ENCODE results near the gene MICU2. TPM values are rescaled to one million over a fixed set of nuclear protein-coding genes. Genes with fewer than 3 reads are reported as not detected.
"Not testable (repeated sequence)": the region's sequence is repeated elsewhere in the genome, so short reads cannot be mapped to it uniquely, and the experiment has no call there.

MICU2 gene
- total RNA-seq, 1 experiment from 2014 or later, result 41.4 TPM

DNA sequence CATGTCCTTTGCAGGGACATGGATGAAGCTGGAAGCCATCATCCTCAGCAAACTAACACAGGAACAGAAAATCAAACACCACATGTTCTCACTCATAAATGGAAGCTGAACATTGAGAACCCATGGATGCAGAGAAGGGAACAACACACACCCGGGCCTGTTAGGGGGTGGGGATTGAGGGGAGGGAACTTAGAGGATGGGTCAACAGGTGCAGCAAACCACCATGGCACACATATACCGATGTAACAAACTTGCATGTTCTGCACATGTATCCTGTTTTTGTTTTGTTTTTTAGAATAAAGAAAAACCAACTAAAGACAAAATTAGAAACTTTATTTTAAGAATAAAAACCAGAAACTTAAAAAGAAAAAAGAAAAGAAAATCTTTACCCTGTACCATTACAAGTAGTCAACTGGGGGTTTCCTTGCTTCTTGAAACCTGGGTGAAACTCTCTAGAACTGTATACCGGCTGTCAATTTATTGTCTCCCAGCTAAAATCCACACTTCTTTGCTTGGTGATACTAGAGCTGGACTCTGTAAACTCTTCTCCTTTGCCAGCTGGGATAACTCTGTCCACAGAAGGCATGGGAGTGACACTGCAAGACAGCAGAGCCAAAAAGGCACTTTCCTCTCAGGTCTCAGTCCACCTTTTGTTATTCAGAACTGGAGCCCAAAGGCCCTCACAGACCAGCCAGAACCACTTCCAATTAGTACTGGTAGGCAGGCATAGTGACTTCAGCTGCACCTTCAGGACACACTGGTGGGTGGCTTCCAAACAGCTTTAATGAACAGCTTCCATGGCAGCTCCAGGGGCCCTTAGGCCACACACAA lies 9.0 kb downstream of the MICU2 start:
- DNase-seq (ENCODE audit: low spot score), result no peak

DNA sequence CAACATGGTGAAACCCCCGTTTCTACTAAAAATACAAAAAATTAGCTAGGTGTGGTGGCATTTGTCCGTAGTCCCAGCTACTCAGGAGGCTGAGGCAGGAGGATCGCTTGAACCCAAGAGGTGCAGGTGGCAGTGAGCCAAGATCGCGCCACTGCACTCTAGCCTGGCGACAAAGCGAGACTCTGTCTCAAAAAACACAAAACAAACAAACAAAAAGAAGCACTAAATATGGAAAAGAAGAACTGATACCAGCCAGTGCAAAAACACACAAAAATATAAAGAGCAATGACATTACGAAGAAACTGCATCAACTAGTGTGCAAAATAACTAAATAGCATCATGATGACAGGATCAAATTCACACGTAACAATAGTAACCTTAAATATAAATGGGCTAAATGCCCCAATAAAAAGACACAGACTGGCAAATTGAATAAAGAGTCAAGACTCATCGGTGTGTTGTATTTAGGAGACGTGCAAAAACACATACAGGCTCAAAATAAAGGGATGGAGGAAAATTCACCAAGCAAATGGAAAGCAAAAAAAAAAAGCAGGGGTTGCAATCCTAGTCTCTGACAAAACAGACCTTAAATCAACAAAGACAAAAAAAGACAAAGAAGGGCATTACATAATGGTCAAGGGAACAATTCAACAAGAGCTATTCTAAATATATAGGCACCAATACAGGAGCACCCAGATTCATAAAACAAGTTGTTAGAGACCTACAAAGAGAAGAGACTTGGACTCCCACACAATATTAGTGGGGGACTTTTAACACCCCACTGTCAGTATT lies 13.1 kb downstream of the MICU2 start:
- DNase-seq (ENCODE audit: low spot score), result not testable (repeated sequence)

DNA sequence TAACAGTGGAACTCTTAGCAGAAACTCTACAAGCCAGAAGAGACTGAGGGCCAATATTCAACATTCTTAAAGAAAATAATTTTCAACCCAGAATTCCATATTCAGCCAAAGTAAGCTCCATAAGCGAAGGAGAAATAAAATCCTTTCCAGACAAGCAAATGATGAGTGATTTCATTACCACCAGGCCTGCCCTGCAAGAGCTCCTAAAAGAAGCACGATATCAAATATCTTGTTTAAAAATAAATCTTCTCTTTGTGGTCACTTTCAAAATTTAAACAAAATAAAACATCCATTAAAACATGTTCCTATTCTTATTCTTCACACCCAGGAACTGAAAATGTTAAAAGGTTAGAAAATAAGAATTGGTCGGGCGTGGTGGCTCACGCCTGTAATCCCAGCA lies 13.7 kb downstream of the MICU2 start:
- no peak for DNase-seq (ENCODE audit: low spot score)

DNA sequence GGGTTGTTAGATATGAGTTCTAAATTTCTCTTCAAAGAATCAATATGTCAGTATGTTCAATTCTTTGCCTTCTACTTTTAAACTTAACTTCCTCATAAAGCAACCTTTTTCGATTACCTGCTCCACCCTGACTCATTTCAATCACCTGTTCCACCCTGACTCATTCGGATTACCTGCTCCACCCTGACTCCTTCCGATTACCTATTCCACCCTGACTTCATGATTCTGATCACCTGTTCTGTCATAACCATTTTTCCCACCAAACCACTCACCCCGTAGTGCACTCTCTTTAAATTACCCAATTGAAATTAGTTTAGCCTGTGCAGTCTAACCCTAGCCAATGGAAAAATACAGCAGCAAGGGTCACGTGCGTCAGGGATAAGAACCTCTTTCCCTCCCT lies 14.5 kb downstream of the MICU2 start:
- DNase-seq (ENCODE audit: low spot score), result not testable (repeated sequence)

- peak; percentile 7 for DNase-seq (ENCODE audit: low spot score)
These were observed 15.6 kb downstream of the MICU2 start for GRCh38 chr13:21588411-21588810.

GRCh38 chr13:21584973-21585592 lies 18.9 kb downstream of the MICU2 start:
- no peak for DNase-seq (ENCODE audit: low spot score)

- DNase-seq (ENCODE audit: low spot score), result no peak
These were observed 20.5 kb downstream of the MICU2 start for GRCh38 chr13:21583478-21583877.

GRCh38 chr13:21580736-21581135 lies 23.2 kb downstream of the MICU2 start:
- DNase-seq (ENCODE audit: low spot score), result no peak

DNA sequence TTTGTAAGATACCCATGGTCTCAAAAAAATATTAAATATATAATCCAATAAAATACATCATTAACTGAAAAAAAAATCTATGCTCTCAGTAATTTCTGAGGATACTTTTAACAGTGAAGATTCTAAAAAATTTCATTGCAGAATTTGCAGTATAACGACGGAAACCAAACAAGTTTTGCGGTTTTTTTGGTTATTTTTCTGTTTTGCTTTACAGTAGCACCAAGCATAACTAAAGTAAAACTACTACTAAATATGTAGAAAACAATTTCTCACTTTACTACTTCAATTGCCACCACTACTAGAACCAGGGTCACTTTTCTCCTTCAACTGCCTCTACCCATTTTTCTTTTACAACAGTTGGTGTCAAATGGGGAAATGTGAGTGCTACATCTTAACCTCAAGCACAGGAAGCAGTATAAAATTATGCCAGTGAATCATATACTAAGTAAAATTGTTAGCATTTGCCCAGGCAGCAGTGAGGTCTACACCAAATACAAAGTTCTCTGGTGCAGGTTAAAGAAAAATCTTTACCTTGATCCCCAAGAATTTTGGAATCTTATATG lies 24.1 kb downstream of the MICU2 start:
- no peak for DNase-seq (ENCODE audit: low spot score)

GRCh38 chr13:21578748-21579147 lies 25.2 kb downstream of the MICU2 start:
- DNase-seq (ENCODE audit: low spot score), result no peak

DNA sequence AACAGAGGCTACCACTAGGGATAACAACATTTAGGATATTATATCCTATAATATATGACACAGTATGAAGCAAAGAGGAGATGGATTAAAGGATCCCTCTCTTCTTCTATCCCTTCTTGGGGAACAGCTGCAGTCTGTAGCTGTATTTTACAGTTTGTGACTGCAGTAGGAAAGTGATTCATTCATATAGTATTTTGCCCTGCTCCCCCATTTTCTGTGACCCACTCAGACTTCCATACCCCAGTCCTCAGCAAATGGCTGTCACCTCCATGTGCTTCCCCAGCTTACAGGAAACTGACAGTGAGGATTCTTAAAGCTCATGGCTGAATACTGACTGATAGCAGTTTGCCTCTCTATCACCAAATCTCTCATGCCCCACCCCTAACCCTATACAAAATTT lies 27.5 kb downstream of the MICU2 start:
- no peak for DNase-seq (ENCODE audit: low spot score)

- DNase-seq (ENCODE audit: low spot score), result no peak
These were observed 29.9 kb downstream of the MICU2 start for GRCh38 chr13:21573920-21574712.

GRCh38 chr13:21569686-21570085 lies 34.3 kb downstream of the MICU2 start:
- DNase-seq (ENCODE audit: low spot score), result no peak

- no peak for DNase-seq (ENCODE audit: low spot score)
These were observed 35.1 kb downstream of the MICU2 start for GRCh38 chr13:21568854-21569253.

DNA sequence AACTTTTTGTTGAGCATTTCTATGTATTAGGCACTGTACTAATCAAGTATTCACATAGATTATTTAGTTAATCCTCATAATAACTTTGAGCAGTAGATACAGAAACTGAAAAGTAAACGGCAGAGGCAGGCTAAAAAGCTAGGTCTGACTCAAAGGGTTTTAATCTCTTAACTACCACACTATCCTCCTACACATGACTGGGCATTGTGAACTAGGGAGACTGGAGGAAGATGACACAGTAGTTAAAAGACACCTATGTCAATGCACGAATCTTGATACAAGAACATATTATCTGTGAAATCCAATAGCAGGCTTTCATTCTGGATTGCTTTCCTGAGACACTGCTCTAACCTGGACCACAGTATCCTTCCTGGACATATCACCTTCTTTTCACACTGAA lies 36.3 kb downstream of the MICU2 start:
- DNase-seq (ENCODE audit: low spot score), result no peak

GRCh38 chr13:21557995-21558394 lies 46.0 kb downstream of the MICU2 start:
- no peak for DNase-seq (ENCODE audit: low spot score)

- DNase-seq (ENCODE audit: low spot score), result no peak
These were observed 47.9 kb downstream of the MICU2 start for GRCh38 chr13:21556051-21556450.

DNA sequence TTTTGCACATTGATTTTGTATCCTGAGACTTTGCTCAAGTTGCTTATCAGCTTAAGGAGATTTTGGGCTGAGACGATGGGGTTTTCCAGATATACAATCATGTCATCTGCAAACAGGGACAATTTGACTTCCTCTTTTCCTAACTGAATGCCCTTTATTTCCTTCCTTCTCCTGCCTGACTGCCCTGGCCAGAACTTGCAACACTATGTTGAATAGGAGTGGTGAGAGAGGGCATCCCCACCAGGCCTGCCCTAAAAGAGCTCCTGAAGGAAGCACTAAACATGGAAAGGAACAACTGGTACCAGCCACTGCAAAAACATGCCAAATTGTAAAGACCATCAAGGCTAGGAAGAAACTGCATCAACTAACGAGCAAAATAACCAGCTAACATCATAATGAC lies 50.7 kb downstream of the MICU2 start:
- DNase-seq (ENCODE audit: low spot score), result not testable (repeated sequence)

GRCh38 chr13:21550918-21551317 lies 53.1 kb downstream of the MICU2 start:
- DNase-seq (ENCODE audit: low spot score), result no peak

- no peak for DNase-seq (ENCODE audit: low spot score)
These were observed 54.3 kb downstream of the MICU2 start for GRCh38 chr13:21549633-21550032.

GRCh38 chr13:21548577-21548976 lies 55.4 kb downstream of the MICU2 start:
- no peak for DNase-seq (ENCODE audit: low spot score)
